HG03575 (cell line): ENCODE data around the gene GNG4.

Experiments used
- ATAC-seq: cut with Tn5 transposase; IDR thresholded peaks from one replicate; pipeline ENCODE4 v1.9.1; 2021; ENCODE audit not compliant: unreplicated experiment, insufficient number of reproducible peaks, low FRiP score; ENCODE audit errors: extremely low read depth

Gene GNG4

GRCh38 chr1:235649368-235650163 is at the start of gene GNG4:
TSS of gene GNG4 (minus strand) at chr1:235649784. CDS start at chr1:235583838, 65,946 bp downstream.
- no peak for ATAC-seq

GRCh38 chr1:235697508-235697907 is 47.9 kb upstream of the GNG4 start:
- no peak for ATAC-seq

DNA sequence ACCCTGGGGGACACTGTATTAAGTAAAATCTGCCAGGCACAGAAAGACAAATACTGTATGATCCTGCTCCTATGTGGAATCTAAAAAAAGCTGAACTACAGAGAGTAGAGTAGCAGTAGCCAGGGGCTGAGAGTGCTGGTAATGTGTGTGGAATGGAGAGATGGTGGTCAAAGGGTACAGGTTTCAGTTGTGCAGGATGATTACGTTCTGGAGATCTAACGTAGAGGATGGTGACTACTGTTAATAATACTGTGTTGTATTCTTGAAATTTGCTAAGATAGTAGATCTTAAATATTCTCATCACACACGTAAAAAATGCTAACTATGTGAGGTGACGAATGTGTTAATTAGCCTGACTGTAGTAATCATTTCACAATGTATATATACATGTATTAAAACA is 39.8 kb upstream of the GNG4 start:
- no peak for ATAC-seq

GRCh38 chr1:235688096-235688495 is 38.5 kb upstream of the GNG4 start:
- no peak for ATAC-seq

DNA sequence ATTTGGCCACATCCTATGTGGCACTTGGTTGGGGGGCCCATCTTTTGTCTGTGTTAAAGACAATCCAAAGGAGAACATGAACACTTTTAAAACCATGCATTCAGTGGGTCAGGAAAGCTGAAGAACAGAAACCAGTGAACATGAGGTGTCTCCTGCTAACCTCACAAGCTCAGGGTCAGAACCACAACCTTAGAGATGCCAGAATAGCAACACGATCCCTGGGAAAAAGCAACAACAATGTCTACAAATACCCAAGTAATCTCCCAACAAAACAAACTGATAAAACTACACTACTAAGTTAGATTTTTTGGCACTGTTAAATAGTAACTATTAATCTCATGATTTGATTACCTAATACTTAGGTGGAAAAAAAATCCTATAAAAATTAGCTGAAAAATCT is 34.1 kb upstream of the GNG4 start:
- no peak for ATAC-seq

DNA sequence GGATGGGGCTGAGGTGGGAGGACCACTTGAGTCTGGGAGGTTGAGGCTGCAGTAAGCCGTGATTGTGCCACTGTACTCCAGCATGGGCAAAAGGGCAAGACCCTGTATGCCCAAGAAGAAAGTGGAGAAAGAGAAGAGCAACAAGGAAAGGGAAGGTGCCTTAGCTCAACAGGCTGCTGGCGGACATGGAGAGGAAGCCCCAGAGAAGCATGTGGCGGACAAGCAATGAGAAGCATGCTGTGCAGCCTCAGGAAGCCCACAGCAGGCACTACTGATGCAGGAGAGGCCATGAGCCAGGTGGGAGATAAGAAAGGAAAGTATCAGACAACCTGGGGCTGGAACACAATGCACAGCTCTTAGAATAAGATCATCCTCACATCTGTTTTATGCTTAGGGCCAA is 32.6 kb upstream of the GNG4 start:
- ATAC-seq: no peak

DNA sequence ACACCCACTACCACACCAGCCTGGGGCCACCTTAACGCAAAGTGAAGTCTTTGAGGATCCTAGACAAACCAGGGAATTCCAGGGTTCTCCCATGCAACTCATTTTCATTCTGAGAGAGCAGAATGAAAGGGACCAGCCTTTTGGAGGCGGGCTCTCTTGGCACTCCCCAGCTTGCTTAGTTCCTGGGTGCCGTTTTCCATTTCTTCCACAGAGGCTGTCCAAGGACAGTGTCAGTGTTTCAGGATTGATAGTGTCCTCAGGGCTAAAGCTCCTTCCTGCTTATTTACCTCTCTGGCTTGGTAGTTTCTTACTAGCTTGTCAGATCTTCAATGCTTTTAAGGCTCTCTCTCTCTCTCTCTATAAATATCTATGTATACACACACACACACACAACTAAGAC is 30.1 kb upstream of the GNG4 start:
- ATAC-seq: no peak

DNA sequence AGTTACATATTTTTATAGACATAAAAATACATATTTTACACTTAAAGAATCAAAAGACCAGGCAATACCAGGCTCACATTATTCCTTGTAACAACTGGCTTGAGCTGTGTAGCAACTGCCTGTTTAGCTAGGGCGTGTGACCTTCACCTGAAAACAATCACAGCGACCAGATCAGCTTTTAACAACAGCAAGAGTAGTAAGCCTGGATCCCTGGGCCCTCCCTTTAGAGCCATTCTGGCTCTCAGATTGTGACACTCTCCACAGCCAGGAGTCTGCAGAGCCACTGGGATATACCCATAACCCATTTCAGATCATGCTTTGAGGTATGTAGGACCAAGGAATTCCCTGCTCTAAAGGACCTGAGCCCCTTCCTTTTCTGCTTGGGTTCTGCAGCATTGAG is 29.4 kb upstream of the GNG4 start:
- ATAC-seq: no peak

DNA sequence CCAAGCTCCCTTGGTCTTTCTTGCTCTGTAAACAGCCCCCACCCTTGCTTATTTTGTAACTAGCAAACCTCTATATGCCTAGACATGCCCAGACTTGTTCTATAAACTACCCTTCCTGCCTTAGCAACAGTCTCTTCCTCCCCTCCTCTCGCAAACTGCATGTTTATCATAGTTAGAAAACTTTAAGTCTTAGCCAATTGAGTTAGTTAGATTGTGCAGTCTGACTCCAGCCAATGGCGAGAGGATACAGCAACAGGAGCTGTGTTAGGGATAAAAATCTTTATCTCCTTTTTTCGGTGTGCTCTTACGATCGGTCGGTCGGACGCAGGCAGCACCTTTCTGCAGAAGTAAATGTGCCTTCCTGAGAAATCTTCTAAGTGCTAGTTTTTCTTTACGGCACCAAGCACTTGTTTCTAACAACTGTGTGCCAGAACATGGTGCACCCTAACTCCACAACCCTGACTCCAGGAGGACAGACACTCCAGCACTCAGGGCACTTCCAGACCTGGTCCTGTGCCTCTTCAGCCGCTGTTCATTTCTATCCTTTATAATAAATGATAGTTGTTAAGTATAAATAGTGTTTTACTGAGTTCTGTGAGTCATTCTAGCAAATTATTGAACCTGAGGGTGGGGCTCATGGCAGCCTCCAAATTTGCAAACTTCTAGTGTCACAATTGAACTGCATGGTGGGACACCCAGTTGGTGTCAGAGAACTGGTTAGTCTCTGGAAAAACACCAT is 25.7 kb upstream of the GNG4 start:
- no peak for ATAC-seq

- ATAC-seq: no peak
These were observed 24.4 kb upstream of the GNG4 start for GRCh38 chr1:235673981-235674380.

- no peak for ATAC-seq
These were observed 22.4 kb upstream of the GNG4 start for GRCh38 chr1:235671992-235672391.

DNA sequence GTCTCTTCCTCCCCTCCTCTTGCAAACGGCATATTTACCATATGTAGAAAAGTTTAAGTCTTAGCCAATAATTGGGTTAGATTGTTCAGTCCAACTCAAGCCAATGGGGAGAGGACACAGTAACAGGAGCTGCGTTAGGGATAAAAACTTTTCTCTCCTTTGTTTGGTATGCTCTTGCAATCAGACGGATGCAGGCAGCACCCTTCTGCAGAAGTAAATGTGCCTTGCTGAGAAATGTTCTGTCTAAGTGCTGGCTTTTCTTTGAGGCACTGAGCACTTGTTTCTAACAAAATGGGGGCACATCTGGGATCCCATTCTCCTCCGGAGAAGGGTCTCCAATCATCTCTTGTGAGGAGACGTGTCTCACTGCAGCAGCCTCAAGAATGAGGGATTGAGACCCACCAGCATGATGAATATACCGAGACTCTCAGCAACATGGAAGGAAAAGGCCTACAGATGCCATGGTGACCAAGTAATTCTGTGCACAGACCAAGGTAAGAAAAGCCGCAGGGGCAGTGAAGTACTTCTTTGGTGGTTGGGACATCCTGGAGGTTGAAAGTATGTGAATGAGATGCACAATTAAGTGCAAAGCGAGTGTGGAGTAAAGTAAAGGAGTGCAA is 20.7 kb upstream of the GNG4 start:
- ATAC-seq: no peak

- ATAC-seq: no peak
These were observed 19.7 kb upstream of the GNG4 start for GRCh38 chr1:235669277-235669676.

DNA sequence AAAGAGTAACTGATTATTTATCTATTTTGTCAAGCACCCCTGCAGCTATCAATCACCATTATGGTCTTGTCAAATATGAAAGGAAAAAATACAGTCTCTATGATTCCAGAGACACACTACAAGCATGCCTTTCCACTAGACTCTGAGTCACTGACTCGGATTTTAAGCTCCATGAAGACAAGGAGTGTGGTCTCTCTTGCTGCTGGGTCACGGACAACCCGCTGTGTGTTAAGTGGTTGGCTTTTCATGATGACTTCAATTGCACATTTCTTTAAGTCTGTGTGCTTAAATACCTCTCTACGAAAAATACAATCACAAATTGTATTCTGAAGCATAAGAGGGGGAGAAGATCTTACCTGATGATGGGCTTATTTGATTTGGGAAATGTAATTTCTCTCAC is 14.0 kb upstream of the GNG4 start:
- no peak for ATAC-seq

DNA sequence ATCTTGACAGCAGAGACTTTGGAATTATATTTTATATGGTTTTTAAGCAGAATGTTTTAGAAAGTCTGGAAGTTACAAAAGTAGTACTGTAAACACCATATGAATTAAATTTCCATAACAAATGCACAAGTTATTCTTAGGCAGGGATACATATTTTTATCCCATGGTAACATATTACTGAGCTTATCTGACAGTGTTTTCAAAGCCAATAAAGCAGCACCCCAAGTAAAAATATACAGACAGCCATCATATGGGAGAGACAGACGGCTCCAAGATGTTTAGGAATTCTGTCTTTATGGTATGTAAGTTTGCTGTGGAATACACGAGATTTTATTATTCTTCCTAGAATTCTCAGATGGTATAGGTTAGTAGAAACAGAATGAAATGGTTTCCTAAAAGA is 12.0 kb upstream of the GNG4 start:
- ATAC-seq: no peak

DNA sequence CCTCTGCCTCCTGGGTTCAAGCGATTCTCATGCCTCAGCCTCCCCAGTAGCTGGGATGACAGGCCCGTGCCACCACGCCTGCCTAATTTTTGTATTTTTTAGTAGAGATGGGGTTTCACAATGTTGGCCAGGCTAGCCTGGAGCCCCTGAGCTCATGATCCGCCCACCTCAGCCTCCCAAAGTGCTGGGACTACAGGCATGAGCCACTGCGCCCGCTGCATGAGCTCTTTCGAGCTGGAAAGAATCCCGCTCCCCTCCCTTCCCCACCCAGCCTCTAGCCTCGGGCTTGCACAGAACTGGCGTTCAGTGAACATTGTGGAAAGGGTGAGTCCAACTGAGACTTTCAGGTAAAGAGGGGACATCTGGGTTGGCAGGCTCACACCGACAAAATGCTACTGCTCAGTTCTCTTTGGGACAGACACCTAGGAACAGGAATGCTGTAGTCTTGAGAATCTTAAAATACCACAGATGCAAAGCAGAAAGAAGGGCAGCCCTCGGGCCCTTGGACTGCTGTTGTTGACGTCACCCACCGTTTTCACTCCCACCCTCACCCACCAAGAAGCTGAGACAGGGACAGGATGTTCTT is 9.7 kb upstream of the GNG4 start:
- no peak for ATAC-seq

GRCh38 chr1:235657747-235658526 is 8.4 kb upstream of the GNG4 start:
- no peak for ATAC-seq

DNA sequence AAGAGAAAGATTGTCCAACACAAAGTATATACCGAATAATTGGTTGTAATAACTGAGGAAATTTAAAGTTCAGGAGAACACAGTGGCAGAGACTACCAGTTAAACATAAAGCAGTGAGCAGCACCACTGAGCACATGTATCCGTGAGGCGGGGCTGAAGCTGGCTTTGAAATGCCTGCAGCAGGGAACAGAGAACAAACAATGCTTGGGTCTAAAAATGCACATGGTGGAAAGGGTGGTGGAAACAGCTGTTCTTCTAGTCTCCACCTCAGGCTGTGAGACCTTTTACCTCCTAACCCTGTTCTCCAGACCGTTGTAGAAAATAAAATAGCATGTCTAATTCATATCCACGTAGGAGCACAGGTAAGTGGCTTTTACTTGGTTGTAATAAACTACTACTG is 7.7 kb upstream of the GNG4 start:
- no peak for ATAC-seq

GRCh38 chr1:235652364-235652763 is 2.8 kb upstream of the GNG4 start:
- no peak for ATAC-seq
